Measurements from ENCODE around the gene GBF1.

GBF1 gene

GRCh38 chr10:102410429-102411073, 165.2 kb downstream of the GBF1 start:
- no peak for DNase-seq (ENCODE audit: low read depth)

- no peak for DNase-seq (ENCODE audit: low read depth)
Observed at GRCh38 chr10:102411341-102412255, 166.3 kb downstream of the GBF1 start.

- DNase-seq (ENCODE audit: low read depth): no peak
Observed at GRCh38 chr10:102412293-102412692, 167.0 kb downstream of the GBF1 start.

- DNase-seq (ENCODE audit: low read depth): no peak
Observed at GRCh38 chr10:102413053-102413705, 167.8 kb downstream of the GBF1 start.

- no peak for DNase-seq (ENCODE audit: low read depth)
Observed at GRCh38 chr10:102413806-102414561, 168.7 kb downstream of the GBF1 start.

GRCh38 chr10:102414749-102415148, 169.4 kb downstream of the GBF1 start:
- DNase-seq (ENCODE audit: low read depth): no peak

- DNase-seq (ENCODE audit: low read depth): no peak
Observed at GRCh38 chr10:102416283-102416682, 171.0 kb downstream of the GBF1 start.

- DNase-seq (ENCODE audit: low read depth): no peak
Observed at GRCh38 chr10:102416695-102417094, 171.4 kb downstream of the GBF1 start.

GRCh38 chr10:102418622-102419268, 173.4 kb downstream of the GBF1 start, which contains the start of gene PSD:
Gene PSD (minus strand): TSS chr10:102418785. CDS start chr10:102417038, 1,747 bp downstream.
- DNase-seq (ENCODE audit: low read depth): no peak

GRCh38 chr10:102419269-102420180, 174.2 kb downstream of the GBF1 start:
- no peak for DNase-seq (ENCODE audit: low read depth)

GRCh38 chr10:102420181-102420713, 174.9 kb downstream of the GBF1 start:
- DNase-seq (ENCODE audit: low read depth): no peak

- DNase-seq (ENCODE audit: low read depth): peak; percentile 95
Observed at GRCh38 chr10:102420714-102421506, 175.6 kb downstream of the GBF1 start, which contains the start of gene FBXL15. Gene FBXL15 (plus strand): TSS chr10:102420836. CDS start chr10:102421130, 294 bp downstream.

- no peak for DNase-seq (ENCODE audit: low read depth)
Observed at GRCh38 chr10:102421507-102421756, 176.1 kb downstream of the GBF1 start.

GRCh38 chr10:102421757-102422512, 176.6 kb downstream of the GBF1 start:
- no peak for DNase-seq (ENCODE audit: low read depth)

- DNase-seq (ENCODE audit: low read depth): peak; percentile 43
Observed at GRCh38 chr10:102422545-102423129, 177.3 kb downstream of the GBF1 start.

- no peak for DNase-seq (ENCODE audit: low read depth)
Observed at GRCh38 chr10:102423372-102423968, 178.1 kb downstream of the GBF1 start.

- no peak for DNase-seq (ENCODE audit: low read depth)
Observed at GRCh38 chr10:102424145-102424544, 178.8 kb downstream of the GBF1 start.

GRCh38 chr10:102424916-102425315, 179.6 kb downstream of the GBF1 start:
- no peak for DNase-seq (ENCODE audit: low read depth)
